GM12892 (cell line): ENCODE results near the gene VASP.

Experiments
- POLR2A ChIP-seq: IDR thresholded peaks from 2 replicates; pipeline ENCODE4 v1.6.1; 2011; ENCODE audit warnings: low read depth, low read length, control low read depth
- POLR2AphosphoS5 ChIP-seq: IDR thresholded peaks from 2 replicates; pipeline ENCODE4 v1.6.1; 2011; ENCODE audit warnings: low read depth, low read length, control low read depth
- TAF1 ChIP-seq: IDR thresholded peaks from 2 replicates; pipeline ENCODE4 v1.6.1; 2011; ENCODE audit warnings: low read depth, mild to moderate bottlenecking, control low read depth, low read length, borderline replicate concordance

- TF ChIP-seq POLR2A: no peak
- TF ChIP-seq POLR2AphosphoS5: no peak
- TF ChIP-seq TAF1: no peak
Observed at GRCh38 chr19:45503909-45504308, 3.4 kb upstream of the VASP start.
